ENCODE data around the gene TGFB1. TPM values are rescaled to one million over a fixed set of nuclear protein-coding genes. Genes with fewer than 3 reads are reported as not detected.

Gene TGFB1
- total RNA-seq, 2 donors from 2014 or later = 7.7 to 14.6 TPM

DNA sequence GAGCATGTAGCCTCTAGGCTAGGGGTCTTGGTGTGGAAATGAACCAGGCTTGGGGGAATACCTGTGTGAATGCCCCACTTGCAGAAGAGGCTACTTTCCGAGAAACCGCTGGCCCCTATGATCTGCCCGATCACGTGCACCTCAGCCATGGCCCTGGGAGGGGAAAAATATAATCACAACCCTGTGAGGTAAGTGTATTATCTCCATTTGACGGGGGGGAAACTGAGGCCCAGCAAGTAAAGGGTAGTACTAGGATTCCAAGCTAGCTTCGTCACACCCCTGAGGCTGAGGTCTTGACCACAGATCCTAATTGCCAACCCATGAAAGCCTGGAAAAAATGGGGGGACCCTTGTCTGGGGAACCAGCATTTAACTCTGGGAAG is 9.6 kb upstream of the TGFB1 start:
- Histone ChIP-seq H3K9me3 (no peaks in the 10 kb centered on the region), H3K27ac (peak overlapping the region; percentile 90), H3K4me1 (peaks cover 3% of the 10 kb centered on the region), H3K9ac (ENCODE audit: low read depth in 2 of 2, low read length in 2 of 2) (peak overlapping the region in 1 of 2 donors; percentile 91), H3K36me3 (no peaks in the 10 kb centered on the region), H3K27me3 (no peaks in the 10 kb centered on the region), H3K4me3 (peak overlapping the region; percentile 49)
- TF ChIP-seq, protein P1, sequence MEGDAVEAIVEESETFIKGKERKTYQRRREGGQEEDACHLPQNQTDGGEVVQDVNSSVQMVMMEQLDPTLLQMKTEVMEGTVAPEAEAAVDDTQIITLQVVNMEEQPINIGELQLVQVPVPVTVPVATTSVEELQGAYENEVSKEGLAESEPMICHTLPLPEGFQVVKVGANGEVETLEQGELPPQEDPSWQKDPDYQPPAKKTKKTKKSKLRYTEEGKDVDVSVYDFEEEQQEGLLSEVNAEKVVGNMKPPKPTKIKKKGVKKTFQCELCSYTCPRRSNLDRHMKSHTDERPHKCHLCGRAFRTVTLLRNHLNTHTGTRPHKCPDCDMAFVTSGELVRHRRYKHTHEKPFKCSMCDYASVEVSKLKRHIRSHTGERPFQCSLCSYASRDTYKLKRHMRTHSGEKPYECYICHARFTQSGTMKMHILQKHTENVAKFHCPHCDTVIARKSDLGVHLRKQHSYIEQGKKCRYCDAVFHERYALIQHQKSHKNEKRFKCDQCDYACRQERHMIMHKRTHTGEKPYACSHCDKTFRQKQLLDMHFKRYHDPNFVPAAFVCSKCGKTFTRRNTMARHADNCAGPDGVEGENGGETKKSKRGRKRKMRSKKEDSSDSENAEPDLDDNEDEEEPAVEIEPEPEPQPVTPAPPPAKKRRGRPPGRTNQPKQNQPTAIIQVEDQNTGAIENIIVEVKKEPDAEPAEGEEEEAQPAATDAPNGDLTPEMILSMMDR (IDR thresholded peaks at IDR 0.05) = no peak
- DNase-seq = no peak
- intact Hi-C loops (cut with DNase I) = no loop called here

DNA sequence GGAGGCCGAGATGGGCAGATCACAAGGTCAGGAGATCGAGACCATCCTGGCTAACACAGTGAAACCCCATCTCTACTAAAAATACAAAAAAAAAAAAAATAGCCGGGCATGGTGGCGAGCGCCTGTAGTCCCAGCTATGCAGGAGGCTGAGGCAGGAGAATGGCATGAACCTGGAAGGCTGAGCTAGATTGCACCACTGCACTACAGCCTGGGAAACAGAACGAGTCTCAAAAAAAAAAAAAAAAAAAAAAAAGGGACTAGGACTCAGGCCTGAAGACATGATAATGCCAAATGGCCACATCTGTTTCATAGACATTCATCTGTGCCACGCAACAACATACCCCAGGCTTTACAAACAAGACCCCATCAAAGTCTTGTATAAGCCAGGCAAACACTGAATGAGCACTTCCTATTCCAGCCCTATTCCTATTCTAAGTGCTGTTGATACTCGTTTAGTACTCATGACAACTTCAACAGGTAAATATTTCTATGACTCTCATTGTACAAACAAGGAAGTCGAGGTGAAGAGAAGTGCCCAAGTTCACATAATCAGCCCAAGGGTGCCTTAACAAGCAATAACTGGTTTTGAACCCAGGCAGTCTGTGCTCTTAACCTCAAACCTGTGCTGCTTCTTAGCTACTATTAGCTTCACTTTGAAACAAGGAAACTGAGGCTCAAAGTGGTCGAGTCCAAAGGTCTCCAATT is 8.6 kb upstream of the TGFB1 start:
- Histone ChIP-seq H3K27ac (peak overlapping the region; percentile 90), H3K4me1 (peaks cover 3% of the 10 kb centered on the region), H3K4me3 (no peak overlapping the region), H3K9me3 (no peaks in the 10 kb centered on the region), H3K27me3 (no peaks in the 10 kb centered on the region), H3K36me3 (no peaks in the 10 kb centered on the region), H3K9ac (ENCODE audit: low read depth in 2 of 2, low read length in 2 of 2) (no peak overlapping the region)
- TF ChIP-seq, protein P1 (IDR thresholded peaks at IDR 0.05) = no peak
- intact Hi-C loops (cut with DNase I) = no loop called here
- DNase-seq = peak; percentile 36

DNA sequence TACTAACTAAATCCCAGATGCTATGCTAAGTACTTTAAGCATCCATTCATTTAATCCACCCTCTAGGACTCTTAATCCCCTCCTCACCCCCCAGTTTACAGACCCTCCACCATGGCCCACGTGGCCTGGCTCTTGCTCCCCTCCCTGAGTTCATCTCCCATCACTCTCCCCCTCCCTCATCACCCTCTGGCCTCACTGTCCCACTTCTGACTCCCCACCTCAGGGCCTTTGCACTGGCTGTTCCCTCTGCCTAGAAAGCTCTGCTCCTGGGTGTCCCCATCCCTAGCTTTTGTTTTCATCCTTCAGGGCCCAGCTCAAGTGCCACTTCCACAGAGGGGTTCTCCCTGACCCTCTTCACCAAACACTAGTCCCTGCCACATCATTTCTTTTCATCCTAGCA is 6.0 kb upstream of the TGFB1 start:
- no peak overlapping the region for H3K4me3 ChIP-seq
- H3K27me3 ChIP-seq = no peaks in the 10 kb centered on the region
- peaks cover 3% of the 10 kb centered on the region for H3K4me1 ChIP-seq
- no peaks in the 10 kb centered on the region for H3K36me3 ChIP-seq
- no peak for DNase-seq
- H3K27ac ChIP-seq = no peak overlapping the region
- no peaks in the 10 kb centered on the region for H3K9me3 ChIP-seq
- H3K9ac ChIP-seq (ENCODE audit: low read depth in 2 of 2, low read length in 2 of 2) = no peak overlapping the region
- intact Hi-C loops (cut with DNase I) = no loop called here
- TF ChIP-seq, protein P1 (IDR thresholded peaks at IDR 0.05) = no peak

DNA sequence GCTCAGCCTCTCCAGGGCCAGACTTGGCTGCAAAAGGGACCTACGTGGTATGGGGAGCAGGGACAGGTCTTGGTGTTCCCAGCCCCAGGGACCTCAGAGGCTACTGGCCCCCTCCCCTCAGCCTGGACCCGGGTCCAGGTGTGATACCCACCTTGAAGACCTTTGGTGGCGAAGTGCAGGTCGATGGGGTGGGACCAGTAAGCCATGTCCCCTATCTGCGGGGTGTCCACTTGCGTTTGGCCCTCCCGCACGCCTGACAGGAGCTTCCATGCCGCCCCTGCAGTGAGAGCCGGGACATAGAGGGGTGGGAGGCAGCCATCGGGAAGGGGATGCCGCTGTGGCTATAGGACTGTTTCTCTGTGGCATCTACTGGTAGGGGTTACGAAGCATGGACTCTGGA is 4.0 kb upstream of the TGFB1 start:
- Histone ChIP-seq H3K9ac (ENCODE audit: low read depth in 2 of 2, low read length in 2 of 2) (no peak overlapping the region), H3K36me3 (no peaks in the 10 kb centered on the region), H3K27ac (no peak overlapping the region), H3K4me1 (peaks cover 1% of the 10 kb centered on the region), H3K4me3 (no peak overlapping the region), H3K27me3 (peaks cover 2% of the 10 kb centered on the region), H3K9me3 (no peaks in the 10 kb centered on the region)
- intact Hi-C loops (cut with DNase I) = no loop called here
- TF ChIP-seq, protein P1 (IDR thresholded peaks at IDR 0.05) = no peak
- no peak for DNase-seq

DNA sequence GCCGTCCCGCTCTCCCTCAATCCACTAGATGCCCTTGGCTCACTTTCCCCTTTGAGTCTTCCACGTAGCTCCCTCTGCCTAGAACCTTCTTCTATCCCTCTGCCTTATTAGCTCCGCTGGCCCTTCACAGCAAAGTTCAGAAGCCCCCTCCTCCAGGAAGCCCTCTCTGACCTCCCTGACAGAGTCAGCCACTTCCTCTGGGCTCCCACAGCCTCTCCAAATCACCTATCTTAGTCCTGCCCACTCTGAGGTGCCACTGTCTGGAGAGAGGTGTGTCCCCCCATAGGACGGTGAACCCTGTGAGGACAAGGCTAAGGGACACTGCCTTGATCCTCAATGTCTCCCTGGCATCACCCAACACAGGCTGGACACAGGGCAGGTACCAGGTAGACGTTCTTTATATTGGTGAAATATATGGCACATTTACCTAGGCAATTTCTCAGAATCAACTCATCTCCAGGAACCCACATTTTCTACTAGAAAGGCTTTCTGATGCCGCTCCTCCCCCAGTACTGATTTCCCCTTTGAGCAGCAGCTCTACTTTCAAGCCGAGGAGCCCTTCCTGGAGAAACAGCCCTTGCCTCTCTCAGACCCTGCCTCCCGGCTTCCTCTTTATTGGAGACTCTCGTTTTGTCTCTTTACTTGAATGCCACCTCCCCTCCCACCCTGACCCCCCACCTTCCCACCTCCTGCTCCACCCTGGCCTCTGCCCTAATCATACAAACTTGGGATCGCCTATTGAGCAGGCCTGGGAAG is 3.4 kb upstream of the TGFB1 start:
- Histone ChIP-seq H3K27me3 (peaks cover 7% of the 10 kb centered on the region), H3K4me3 (no peak overlapping the region), H3K36me3 (no peaks in the 10 kb centered on the region), H3K9ac (ENCODE audit: low read depth in 2 of 2, low read length in 2 of 2) (no peak overlapping the region), H3K9me3 (no peaks in the 10 kb centered on the region), H3K4me1 (peaks cover 6% of the 10 kb centered on the region), H3K27ac (no peak overlapping the region)
- TF ChIP-seq, protein P1 (IDR thresholded peaks at IDR 0.05) = no peak
- intact Hi-C loops (cut with DNase I) = no loop called here
- DNase-seq = no peak
